ENCODE data around the gene PARVA. TPM values are rescaled to one million over a fixed set of nuclear protein-coding genes. Genes with fewer than 3 reads are reported as not detected.

The PARVA gene
- total RNA-seq, 2 donors from 2014 or later = 38.4 to 55.1 TPM

DNA sequence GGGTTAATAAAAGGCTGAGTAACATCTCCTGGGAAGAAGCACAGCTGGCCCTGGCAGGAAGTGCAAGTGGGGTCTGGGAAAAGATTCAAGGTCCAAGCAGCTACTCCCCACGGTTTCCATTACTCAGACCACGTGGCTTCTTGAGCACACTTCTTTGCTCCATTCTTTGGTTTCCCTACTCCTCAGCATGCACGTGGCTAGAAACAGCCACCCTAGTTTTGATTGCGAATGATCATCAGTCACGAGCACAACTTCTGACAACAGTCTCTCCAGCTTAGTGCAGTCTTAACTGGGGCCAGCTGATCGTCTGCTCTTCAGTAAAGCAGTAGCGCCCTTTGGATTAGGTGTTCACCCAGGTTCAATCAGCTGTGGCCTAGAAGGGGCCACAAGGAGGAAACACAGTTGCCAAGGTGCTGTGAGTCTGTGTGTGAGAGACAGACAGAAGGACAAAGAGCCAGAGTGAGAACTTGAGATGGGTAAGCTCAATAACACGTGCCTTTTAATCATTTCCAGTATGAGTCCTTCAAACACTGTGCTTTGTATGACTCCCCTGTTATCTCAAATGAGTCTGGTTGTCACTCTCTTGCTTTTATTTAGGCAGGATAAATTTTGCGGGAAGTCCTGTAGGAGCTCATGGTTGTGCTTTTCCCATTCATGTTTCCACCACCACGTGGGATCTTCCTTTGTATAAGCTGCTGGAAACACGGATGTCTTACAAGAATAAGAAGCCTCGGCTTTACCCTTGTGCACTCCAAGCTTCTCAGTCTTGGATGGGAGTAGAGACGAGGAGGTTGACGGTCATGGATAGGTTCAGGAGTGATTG is 901 bp upstream of the PARVA start:
- Histone ChIP-seq H3K27ac (peak overlapping the region; percentile 95 to 97), H3K36me3 (no peaks in the 10 kb centered on the region), H3K9me3 (no peaks in the 10 kb centered on the region), H3K4me3 (no peak overlapping the region), H3K4me1 (replicated peaks) (no peaks in the 10 kb centered on the region), H3K27me3 (replicated peaks; ENCODE audit: insufficient read depth) (no peaks in the 10 kb centered on the region)
- 55% methylated on average over 14 of the region's 14 CpGs for WGBS
- DNase-seq (ENCODE audit: low spot score) = no peak
- intact Hi-C loops (cut with DNase I) = loop anchor here (5.0 kb wide), 1 partner anchor 36 kb away; no protein-coding TSS in a partner anchor
- TF ChIP-seq, protein P1, sequence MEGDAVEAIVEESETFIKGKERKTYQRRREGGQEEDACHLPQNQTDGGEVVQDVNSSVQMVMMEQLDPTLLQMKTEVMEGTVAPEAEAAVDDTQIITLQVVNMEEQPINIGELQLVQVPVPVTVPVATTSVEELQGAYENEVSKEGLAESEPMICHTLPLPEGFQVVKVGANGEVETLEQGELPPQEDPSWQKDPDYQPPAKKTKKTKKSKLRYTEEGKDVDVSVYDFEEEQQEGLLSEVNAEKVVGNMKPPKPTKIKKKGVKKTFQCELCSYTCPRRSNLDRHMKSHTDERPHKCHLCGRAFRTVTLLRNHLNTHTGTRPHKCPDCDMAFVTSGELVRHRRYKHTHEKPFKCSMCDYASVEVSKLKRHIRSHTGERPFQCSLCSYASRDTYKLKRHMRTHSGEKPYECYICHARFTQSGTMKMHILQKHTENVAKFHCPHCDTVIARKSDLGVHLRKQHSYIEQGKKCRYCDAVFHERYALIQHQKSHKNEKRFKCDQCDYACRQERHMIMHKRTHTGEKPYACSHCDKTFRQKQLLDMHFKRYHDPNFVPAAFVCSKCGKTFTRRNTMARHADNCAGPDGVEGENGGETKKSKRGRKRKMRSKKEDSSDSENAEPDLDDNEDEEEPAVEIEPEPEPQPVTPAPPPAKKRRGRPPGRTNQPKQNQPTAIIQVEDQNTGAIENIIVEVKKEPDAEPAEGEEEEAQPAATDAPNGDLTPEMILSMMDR (IDR thresholded peaks at IDR 0.05) = no peak
- TF ChIP-seq POLR2A (IDR thresholded peaks at IDR 0.05) (no peak), POLR2AphosphoS5 (IDR thresholded peaks at IDR 0.05) (no peak)

DNA sequence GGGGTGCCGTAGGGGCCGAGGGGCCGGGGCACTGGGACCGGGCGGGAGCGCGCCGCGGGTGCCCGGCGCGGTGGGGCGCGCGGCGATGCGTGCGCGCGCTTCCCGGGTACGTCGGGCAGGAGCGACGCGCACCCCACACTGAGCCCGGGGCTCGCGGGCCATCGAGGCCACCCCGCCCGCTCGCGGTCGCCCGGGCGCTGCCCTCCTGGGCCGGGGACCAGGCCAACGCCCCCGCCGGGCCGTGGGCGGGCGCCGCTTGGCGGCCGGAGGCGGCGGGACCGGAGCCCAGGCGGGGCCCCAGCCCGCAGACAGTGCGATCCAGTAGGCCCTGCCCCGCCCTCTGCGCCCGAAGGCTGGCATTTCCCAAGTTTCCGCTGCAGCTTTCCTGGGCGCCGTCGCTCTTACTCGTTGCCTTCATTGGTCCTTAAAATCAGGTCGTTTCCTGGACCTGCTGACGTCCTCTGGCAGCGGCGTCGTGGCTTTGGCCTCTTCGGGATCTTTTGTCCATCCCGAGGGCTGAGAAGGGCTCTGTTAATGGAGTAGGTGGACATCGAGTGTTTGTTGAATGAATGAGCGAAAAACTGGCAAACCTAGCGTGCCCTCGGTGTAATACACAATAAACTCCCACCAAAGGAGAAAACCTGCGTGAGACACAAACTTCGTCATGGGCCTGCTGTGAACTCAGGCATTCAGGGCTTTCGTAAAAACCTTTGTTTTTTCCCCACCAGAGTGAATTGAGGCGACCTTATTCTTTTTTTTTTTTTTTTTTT is 638 bp downstream of the PARVA start:
- no peaks in the 10 kb centered on the region for H3K36me3 ChIP-seq
- H3K4me3 ChIP-seq = peak overlapping the region; percentile 68 to 77
- H3K27ac ChIP-seq = peak overlapping the region; percentile 95 to 97
- WGBS = 10% methylated on average over 32 of the region's 76 CpGs
- intact Hi-C loops (cut with DNase I) = loop anchor here (5.0 kb wide), 1 partner anchor 34 kb away; no protein-coding TSS in a partner anchor
- H3K4me1 ChIP-seq (replicated peaks) = no peaks in the 10 kb centered on the region
- DNase-seq (ENCODE audit: low spot score) = peak; percentile 58
- no peaks in the 10 kb centered on the region for H3K27me3 ChIP-seq (replicated peaks; ENCODE audit: insufficient read depth)
- TF ChIP-seq, protein P1 (IDR thresholded peaks at IDR 0.05) = peak in 2 of 4 experiments; percentile 26 to 42
- TF ChIP-seq POLR2AphosphoS5 (IDR thresholded peaks at IDR 0.05) = peak; percentile 45
- TF ChIP-seq POLR2A (IDR thresholded peaks at IDR 0.05) = no peak
- no peaks in the 10 kb centered on the region for H3K9me3 ChIP-seq

DNA sequence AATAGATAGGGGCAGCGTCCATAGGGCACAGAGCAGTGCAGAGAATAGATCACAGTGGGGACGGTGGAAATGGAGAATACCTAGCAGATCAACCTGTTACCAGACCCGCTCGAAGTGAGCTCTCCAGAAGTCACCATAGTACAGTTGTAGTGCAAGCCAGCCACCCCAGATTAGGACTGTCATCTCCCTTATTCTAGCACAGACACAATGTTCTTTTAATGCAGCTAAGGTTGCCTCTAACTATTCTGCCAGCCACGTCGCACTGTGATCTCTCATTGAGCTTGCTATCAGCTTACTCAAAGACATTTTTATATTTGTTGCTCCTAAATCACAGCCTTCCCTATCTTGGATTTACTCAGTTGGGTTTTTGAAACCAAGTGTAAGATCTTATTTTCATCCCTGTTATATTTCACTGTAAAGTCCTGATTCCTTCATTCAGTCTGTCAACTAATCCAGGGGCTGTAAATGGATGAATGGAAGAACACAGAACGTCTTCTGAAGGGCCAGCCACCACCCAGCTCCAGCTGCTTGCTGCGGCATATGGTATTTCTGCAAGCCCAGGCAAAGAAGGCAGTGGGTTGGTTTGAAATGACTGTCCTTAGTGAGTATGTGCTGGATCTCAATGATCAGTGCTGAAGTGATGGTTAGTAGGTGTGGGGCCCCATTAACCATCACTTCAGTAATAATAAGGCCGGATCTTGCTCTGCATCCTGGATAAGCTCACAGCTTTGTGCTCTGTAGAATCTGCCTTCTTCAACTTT is 3.4 kb downstream of the PARVA start:
- Histone ChIP-seq H3K9me3 (no peaks in the 10 kb centered on the region), H3K36me3 (no peaks in the 10 kb centered on the region), H3K4me1 (replicated peaks) (no peaks in the 10 kb centered on the region), H3K4me3 (no peak overlapping the region), H3K27me3 (replicated peaks; ENCODE audit: insufficient read depth) (no peaks in the 10 kb centered on the region), H3K27ac (peak overlapping the region in 1 of 2 donors; percentile 21)
- no peak for DNase-seq (ENCODE audit: low spot score)
- 58% methylated on average over 9 of the region's 9 CpGs for WGBS
- TF ChIP-seq POLR2AphosphoS5 (IDR thresholded peaks at IDR 0.05) (no peak), POLR2A (IDR thresholded peaks at IDR 0.05) (no peak)
- TF ChIP-seq, protein P1 (IDR thresholded peaks at IDR 0.05) = no peak
- intact Hi-C loops (cut with DNase I) = no loop called here

DNA sequence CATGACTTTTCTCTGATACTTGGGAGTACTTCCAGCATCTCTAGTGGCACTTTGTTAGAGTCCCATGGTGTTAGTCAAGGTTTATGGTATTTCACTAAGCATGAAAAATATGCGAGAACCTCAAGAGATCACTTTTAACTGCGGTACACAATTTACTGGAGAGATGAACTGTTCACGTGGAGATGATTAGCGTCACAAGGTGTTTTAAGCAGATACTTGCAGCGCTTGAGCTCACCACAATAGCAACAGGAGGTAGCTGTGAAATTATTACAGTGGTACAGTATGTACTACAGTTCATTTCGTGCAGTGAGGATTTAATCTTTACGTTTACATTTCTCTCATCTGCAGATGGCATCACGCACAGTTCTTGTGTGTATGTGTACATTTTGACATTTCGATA is 4.5 kb downstream of the PARVA start:
- H3K36me3 ChIP-seq = no peaks in the 10 kb centered on the region

More for the DNA sequence above, 4.5 kb downstream of the PARVA start:
- peak overlapping the region in 1 of 2 donors; percentile 21 for H3K27ac ChIP-seq
- intact Hi-C loops (cut with DNase I) = no loop called here
- no peak overlapping the region for H3K4me3 ChIP-seq
- no peaks in the 10 kb centered on the region for H3K27me3 ChIP-seq (replicated peaks; ENCODE audit: insufficient read depth)
- WGBS = 60% methylated on average over 9 of the region's 9 CpGs
- H3K4me1 ChIP-seq (replicated peaks) = no peaks in the 10 kb centered on the region
- H3K9me3 ChIP-seq = no peaks in the 10 kb centered on the region
- no peak for DNase-seq (ENCODE audit: low spot score)
- TF ChIP-seq, protein P1 (IDR thresholded peaks at IDR 0.05) = no peak
- TF ChIP-seq POLR2AphosphoS5 (IDR thresholded peaks at IDR 0.05) = peak; percentile 28
